Activated naive CD8-positive, alpha-beta T cell treated with anti-CD3 and anti-CD28 coated beads for 36 hours (primary cell): ENCODE results near the gene CLDN7. TPM values are rescaled to one million over a fixed set of nuclear protein-coding genes. Genes with fewer than 3 reads are reported as not detected.

ENCODE experiments used
- DNase-seq: peaks from one replicate; pipeline ENCODE4 v3.0.0; 2021
- H3K27ac Mint-ChIP-seq: one replicate; pipeline ENCODE4 v1.8.0; 2022; ENCODE audit warnings: mild to moderate bottlenecking, moderate library complexity, mixed read lengths
- H3K27me3 Mint-ChIP-seq: one replicate; pipeline ENCODE4 v1.8.0; 2022; ENCODE audit warnings: mild to moderate bottlenecking, mixed read lengths
- H3K36me3 Mint-ChIP-seq: one replicate; pipeline ENCODE4 v1.8.0; 2021; ENCODE audit warnings: mild to moderate bottlenecking, mixed read lengths
- H3K4me1 Mint-ChIP-seq: one replicate; pipeline ENCODE4 v1.8.0; 2021; ENCODE audit warnings: mixed read lengths
- H3K4me3 Mint-ChIP-seq: one replicate; pipeline ENCODE4 v1.8.0; 2022; ENCODE audit warnings: mild to moderate bottlenecking, moderate library complexity, mixed read lengths
- H3K9me3 Mint-ChIP-seq: one replicate; pipeline ENCODE4 v1.8.0; 2022; ENCODE audit warnings: mixed read lengths
- total RNA-seq, 2 experiments: library from RNA; stranded (reverse); gene quantifications; one replicate each; pipeline ENCODE4 v1.2.3, GENCODE V29; 2021

The CLDN7 gene
- total RNA-seq, result 1 to 10 TPM in 1 of 2 experiments, under 1 TPM in 1; 0.90 to 1.6 TPM

- Mint-ChIP-seq H3K4me1 (peaks cover 41% of the 10 kb centered on the region), H3K27me3 (peaks cover 18% of the 10 kb centered on the region), H3K9me3 (no peaks in the 10 kb centered on the region), H3K4me3 (peak within 1 kb of the TSS; percentile 66), H3K36me3 (peaks cover 6% of the 10 kb centered on the region), H3K27ac (peak within 1 kb of the TSS; percentile 38)
- no peak for DNase-seq
Measured at GRCh38 chr17:7262192-7262934, at the start of gene CLDN7. Gene CLDN7 (minus strand): TSS chr17:7262478. CDS start chr17:7262043, 435 bp downstream.

GRCh38 chr17:7311110-7311705 lies 48.9 kb upstream of the CLDN7 start:
- Mint-ChIP-seq H3K27me3 (peaks cover 11% of the 10 kb centered on the region), H3K27ac (peak overlapping the region; percentile 98), H3K4me1 (peaks cover 57% of the 10 kb centered on the region), H3K36me3 (peaks cover 59% of the 10 kb centered on the region), H3K9me3 (no peaks in the 10 kb centered on the region), H3K4me3 (peak overlapping the region; percentile 88)
- DNase-seq, result no peak

- peaks cover 55% of the 10 kb centered on the region for H3K4me1 Mint-ChIP-seq
- no peak for DNase-seq
- no peaks in the 10 kb centered on the region for H3K9me3 Mint-ChIP-seq
- peaks cover 55% of the 10 kb centered on the region for H3K36me3 Mint-ChIP-seq
- peaks cover 11% of the 10 kb centered on the region for H3K27me3 Mint-ChIP-seq
- peak overlapping the region; percentile 98 for H3K27ac Mint-ChIP-seq
- peak overlapping the region; percentile 88 for H3K4me3 Mint-ChIP-seq
Measured at GRCh38 chr17:7309628-7310027, 47.4 kb upstream of the CLDN7 start.

- H3K9me3 Mint-ChIP-seq, result no peaks in the 10 kb centered on the region
- peak overlapping the region; percentile 98 for H3K27ac Mint-ChIP-seq
- peaks cover 51% of the 10 kb centered on the region for H3K4me1 Mint-ChIP-seq
- peak overlapping the region; percentile 88 for H3K4me3 Mint-ChIP-seq
- DNase-seq, result peak; percentile 82
- H3K27me3 Mint-ChIP-seq, result peaks cover 11% of the 10 kb centered on the region
- H3K36me3 Mint-ChIP-seq, result peaks cover 55% of the 10 kb centered on the region
Measured at GRCh38 chr17:7308625-7309433, 46.6 kb upstream of the CLDN7 start.

GRCh38 chr17:7307686-7308624 lies 45.7 kb upstream of the CLDN7 start:
- peak; percentile 60 for DNase-seq
- Mint-ChIP-seq H3K27me3 (peaks cover 11% of the 10 kb centered on the region), H3K4me3 (peak overlapping the region; percentile 91), H3K4me1 (peaks cover 43% of the 10 kb centered on the region), H3K9me3 (no peaks in the 10 kb centered on the region), H3K27ac (peak overlapping the region; percentile 99), H3K36me3 (peaks cover 51% of the 10 kb centered on the region)

GRCh38 chr17:7306911-7307685 lies 44.8 kb upstream of the CLDN7 start, which contains the start of gene EIF5A:
Gene EIF5A (plus strand): TSS chr17:7307628. CDS start chr17:7309636, 2,008 bp downstream.
- H3K4me3 Mint-ChIP-seq, result peak within 1 kb of the TSS; percentile 91
- H3K36me3 Mint-ChIP-seq, result peaks cover 43% of the 10 kb centered on the region
- H3K27me3 Mint-ChIP-seq, result peaks cover 11% of the 10 kb centered on the region
- DNase-seq, result peak; percentile 99
- peak within 1 kb of the TSS; percentile 99 for H3K27ac Mint-ChIP-seq
- no peaks in the 10 kb centered on the region for H3K9me3 Mint-ChIP-seq
- peaks cover 36% of the 10 kb centered on the region for H3K4me1 Mint-ChIP-seq

GRCh38 chr17:7304179-7304578 lies 41.9 kb upstream of the CLDN7 start:
- H3K4me3 Mint-ChIP-seq, result no peak overlapping the region
- no peaks in the 10 kb centered on the region for H3K9me3 Mint-ChIP-seq
- H3K27ac Mint-ChIP-seq, result no peak overlapping the region
- H3K27me3 Mint-ChIP-seq, result peaks cover 11% of the 10 kb centered on the region
- DNase-seq, result no peak
- H3K4me1 Mint-ChIP-seq, result peaks cover 10% of the 10 kb centered on the region
- peaks cover 15% of the 10 kb centered on the region for H3K36me3 Mint-ChIP-seq

- peak overlapping the region; percentile 29 for H3K4me3 Mint-ChIP-seq
- H3K4me1 Mint-ChIP-seq, result peaks cover 13% of the 10 kb centered on the region
- H3K36me3 Mint-ChIP-seq, result no peaks in the 10 kb centered on the region
- DNase-seq, result peak; percentile 76
- H3K27me3 Mint-ChIP-seq, result peaks cover 43% of the 10 kb centered on the region
- no peaks in the 10 kb centered on the region for H3K9me3 Mint-ChIP-seq
- H3K27ac Mint-ChIP-seq, result no peak overlapping the region
Measured at GRCh38 chr17:7296189-7296861, 34.0 kb upstream of the CLDN7 start.

- H3K27ac Mint-ChIP-seq, result no peak overlapping the region
- no peaks in the 10 kb centered on the region for H3K36me3 Mint-ChIP-seq
- peaks cover 13% of the 10 kb centered on the region for H3K4me1 Mint-ChIP-seq
- peak overlapping the region; percentile 69 for H3K4me3 Mint-ChIP-seq
- no peak for DNase-seq
- no peaks in the 10 kb centered on the region for H3K9me3 Mint-ChIP-seq
- peaks cover 44% of the 10 kb centered on the region for H3K27me3 Mint-ChIP-seq
Measured at GRCh38 chr17:7295230-7296180, 33.2 kb upstream of the CLDN7 start.

GRCh38 chr17:7294614-7295153 lies 32.4 kb upstream of the CLDN7 start, which contains the start of gene YBX2:
Gene YBX2 (minus strand): TSS chr17:7294639. CDS start chr17:7294500, 139 bp downstream.
- H3K4me1 Mint-ChIP-seq, result peaks cover 13% of the 10 kb centered on the region
- H3K27ac Mint-ChIP-seq, result no peak within 1 kb of the TSS
- H3K9me3 Mint-ChIP-seq, result no peaks in the 10 kb centered on the region
- peak within 1 kb of the TSS; percentile 69 for H3K4me3 Mint-ChIP-seq
- no peaks in the 10 kb centered on the region for H3K36me3 Mint-ChIP-seq
- DNase-seq, result peak; percentile 83
- peaks cover 44% of the 10 kb centered on the region for H3K27me3 Mint-ChIP-seq

GRCh38 chr17:7293816-7294613 lies 31.7 kb upstream of the CLDN7 start:
- Mint-ChIP-seq H3K9me3 (no peaks in the 10 kb centered on the region), H3K27me3 (peaks cover 44% of the 10 kb centered on the region), H3K4me3 (peak overlapping the region; percentile 0), H3K4me1 (peaks cover 13% of the 10 kb centered on the region), H3K27ac (no peak overlapping the region), H3K36me3 (no peaks in the 10 kb centered on the region)
- DNase-seq, result no peak
